Esophagus squamous epithelium (tissue), 4 donors: ENCODE data around the gene OGFR.

Experiments
- CTCF ChIP-seq, 6 experiments: fragments of 450-650 bp in 4 of 6; fragments of 200-600 bp in 2 of 6; sonication (generic) in 2 of 6; IDR thresholded peaks; one replicate each; pipeline ENCODE4 v1.5.1; 2016 to 2019; ENCODE audit warnings: antibody characterized with exemption in 6 of 6, mild to moderate bottlenecking in 4 of 6, moderate library complexity in 4 of 6
- POLR2A ChIP-seq, 4 donors: fragments of 450-650 bp; IDR thresholded peaks; one replicate each; pipeline ENCODE4 v1.6.1; 2017; ENCODE audit warnings: antibody characterized with exemption in 4 of 4, mild to moderate bottlenecking in 4 of 4, moderate library complexity in 3 of 4

- TF ChIP-seq CTCF (IDR thresholded peaks at IDR 0.05) (no peak), POLR2A (IDR thresholded peaks at IDR 0.05) (no peak)
Measured at GRCh38 chr20:62846166-62846890, 41.7 kb downstream of the OGFR start.
